GM19239 (cell line): Measurements from ENCODE around the gene CLEC2L.

Experiments
- DNase-seq: peaks from one replicate; pipeline ENCODE4 v3.0.0; 2011; ENCODE audit warnings: low spot score; ENCODE audit not compliant: insufficient read length
- FAIRE-seq: peaks from 2 replicates; lab custom pipeline; 2011; peaks lifted over from hg19 to GRCh38; lab: Jason Lieb, UNC

CLEC2L gene

DNA sequence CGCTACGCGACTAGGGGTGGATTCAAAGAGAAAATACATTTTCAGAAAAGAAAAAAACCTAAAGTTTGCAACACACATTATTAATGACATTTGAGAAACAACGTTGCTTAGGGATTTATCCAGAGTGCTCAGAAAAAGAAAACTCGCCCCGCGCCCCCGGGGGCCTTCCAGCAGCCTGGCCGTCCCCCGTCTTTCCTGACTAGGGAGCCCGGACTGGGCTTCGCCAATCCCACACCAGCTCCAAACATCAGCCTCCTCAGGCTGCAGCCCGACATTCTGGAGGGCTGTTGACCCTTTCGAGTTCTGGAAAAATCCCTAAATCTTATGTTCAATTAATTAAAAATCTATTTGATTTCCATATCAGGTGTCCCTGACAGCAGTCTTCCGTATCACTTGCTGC is 48.6 kb downstream of the CLEC2L start:
- FAIRE-seq (no peak), DNase-seq (no peak)

DNA sequence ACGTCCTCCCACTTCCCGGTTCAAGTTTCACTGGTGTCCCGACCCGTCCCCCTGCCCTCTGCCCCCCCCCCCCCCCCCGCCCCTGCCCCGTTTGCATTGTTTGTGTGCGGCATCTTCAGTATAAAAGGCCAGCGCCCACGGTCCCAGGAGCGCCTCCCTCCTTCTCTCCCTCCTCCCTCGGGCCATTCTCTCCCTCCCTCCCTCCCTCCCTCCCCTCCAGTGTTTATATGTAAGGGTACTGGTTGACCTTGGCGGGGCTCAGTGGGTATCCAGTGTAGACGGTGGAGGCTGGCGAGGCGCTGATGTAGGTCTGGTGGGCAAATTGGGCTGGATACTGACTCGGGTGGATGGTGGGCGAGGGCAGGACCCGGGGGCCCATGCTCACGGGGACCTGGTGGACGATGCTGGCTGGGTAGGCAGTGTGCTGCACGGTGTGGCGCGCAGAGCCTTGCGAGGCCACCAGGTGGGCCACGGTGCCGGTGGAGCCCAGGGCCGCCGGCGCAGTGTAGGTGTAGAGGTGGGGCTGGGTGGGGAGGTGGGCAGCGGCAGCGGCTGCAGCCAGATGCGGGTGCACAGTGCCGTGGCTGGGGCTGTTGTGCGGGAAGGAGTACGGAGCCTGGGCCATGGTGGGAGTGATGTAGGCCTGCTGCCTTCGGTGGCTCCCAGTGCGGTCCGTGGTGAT is 49.4 kb downstream of the CLEC2L start:
- DNase-seq: no peak
- FAIRE-seq: no peak

DNA sequence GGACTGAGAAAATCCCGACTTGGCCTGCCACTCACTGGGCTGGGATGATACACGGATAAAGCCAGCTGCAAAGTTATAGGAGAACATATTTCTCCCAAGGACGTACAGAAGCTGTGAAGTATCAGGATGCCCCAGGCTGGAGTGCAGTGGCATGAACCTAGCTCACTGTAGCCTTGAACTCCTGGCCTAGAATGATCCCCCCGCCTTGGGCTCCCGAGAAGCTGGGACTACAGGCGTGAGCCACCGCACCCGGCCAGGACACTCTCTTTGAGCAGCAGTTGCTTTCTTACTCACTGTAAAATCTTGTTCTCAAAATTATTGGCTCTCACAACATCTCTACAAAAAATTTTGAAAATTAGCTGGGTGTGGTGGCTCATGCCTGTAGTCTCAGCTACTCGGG is 50.4 kb downstream of the CLEC2L start:
- FAIRE-seq: no peak

DNA sequence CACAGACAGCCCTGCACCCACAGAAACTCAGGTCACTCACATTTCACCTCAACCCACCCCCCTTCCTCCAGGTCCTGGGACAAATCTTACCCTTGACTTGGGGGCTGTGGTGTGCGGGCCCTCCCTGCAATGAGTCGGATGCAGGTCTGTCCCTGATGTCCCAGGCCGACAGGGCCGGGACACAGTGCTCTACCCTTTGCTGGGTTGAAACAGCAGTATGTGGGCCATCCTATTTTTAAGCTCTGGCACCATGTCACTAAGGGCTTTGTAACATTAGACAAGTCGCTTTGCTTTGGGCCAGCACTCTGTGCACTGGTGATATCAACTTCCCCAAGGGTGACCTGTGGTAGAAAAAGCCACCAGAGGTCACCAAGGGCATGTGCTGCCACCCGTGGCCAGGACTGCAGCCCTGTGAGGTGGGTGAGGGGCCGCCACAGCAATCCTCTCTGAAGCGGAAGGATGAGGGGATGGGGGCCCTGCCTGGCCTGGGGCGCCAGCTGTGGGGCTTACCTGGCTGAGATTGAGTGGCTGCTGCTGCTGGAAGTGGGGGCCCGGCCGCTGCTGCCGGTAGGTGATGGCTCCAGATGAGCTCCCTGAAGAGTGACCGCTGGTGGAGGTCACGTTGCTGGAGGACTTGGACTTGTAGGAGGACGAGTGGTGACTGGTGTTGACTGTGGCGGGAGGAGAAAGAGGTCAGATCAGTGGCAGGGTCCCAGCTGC is 51.3 kb downstream of the CLEC2L start:
- DNase-seq (no peak), FAIRE-seq (no peak)

More for the DNA sequence above, 50.4 kb downstream of the CLEC2L start:
- no peak for DNase-seq

DNA sequence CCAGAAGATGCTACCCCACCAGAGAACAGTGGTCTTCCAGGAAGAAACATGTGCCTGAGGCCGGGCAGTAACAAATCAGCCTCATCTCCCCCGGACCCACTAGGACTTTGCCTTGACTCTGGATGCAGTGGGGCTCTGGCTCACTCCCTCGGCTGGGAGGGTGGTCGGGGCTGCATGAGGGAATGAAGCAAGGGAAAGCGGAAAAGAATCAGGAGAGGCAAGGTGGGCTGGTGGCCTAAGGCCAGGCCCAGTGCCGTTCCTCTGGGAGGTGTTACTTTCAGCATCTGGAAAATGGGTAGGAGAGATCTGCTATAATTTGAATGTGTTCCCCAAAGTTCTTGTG is 51.8 kb downstream of the CLEC2L start:
- FAIRE-seq: no peak
- no peak for DNase-seq

DNA sequence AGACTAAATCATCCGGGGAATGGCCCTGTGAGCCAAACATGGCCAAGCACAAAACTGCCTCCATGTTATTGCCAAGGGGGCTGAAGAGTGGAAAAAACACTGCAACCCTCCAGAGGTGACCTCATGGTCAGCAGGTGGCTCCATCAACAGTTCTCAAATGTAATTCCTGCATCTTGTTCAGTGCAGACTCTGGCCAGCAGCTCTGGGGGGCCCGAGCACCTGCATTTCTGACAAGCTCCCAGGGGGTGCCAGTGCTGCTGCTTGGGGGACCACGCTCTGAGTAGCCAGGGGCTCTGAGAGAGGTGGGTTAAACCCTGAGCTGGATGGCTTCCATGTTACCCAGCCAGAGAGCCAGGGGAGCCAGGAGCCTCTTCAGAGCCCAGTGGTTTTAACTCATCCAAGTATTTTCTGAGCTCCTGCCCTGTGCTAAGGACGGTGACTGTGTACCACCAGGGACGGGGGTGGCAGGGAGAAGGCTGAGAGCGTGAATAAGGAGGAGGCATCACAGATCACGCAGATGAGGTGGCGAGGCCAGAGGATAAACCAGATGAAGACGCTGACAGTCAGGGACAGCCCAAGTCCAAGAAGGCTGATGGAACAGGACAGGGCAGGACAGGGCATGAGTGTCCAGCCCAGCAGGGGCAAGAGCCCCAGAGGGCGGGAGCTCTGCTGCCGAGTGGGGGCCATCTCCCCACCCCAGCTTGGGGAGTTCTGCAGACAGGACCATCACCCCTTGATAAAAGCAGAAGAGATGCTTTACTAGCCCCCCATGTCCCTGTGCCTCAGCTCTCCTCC is 52.9 kb downstream of the CLEC2L start:
- DNase-seq (no peak), FAIRE-seq (no peak)

DNA sequence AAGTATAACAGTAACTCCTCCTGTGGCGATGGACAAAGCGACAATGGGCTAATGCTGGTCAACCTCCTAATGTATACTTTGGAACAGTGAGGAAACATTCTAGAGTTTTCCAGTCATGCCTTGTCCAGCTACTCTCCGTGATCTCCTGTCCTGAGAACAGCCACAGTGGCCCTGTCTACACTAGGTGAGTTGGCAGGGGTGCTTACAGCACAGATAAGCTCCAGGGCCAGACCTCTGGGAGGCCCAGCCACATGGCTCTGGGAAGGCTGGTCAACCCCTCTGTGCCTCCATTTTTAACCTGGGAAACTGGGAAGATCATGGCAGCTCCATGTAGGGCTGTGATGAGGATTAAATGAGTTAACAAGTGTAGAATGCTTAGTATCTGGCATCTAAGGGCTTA is 57.0 kb downstream of the CLEC2L start:
- DNase-seq: no peak
- FAIRE-seq: no peak

DNA sequence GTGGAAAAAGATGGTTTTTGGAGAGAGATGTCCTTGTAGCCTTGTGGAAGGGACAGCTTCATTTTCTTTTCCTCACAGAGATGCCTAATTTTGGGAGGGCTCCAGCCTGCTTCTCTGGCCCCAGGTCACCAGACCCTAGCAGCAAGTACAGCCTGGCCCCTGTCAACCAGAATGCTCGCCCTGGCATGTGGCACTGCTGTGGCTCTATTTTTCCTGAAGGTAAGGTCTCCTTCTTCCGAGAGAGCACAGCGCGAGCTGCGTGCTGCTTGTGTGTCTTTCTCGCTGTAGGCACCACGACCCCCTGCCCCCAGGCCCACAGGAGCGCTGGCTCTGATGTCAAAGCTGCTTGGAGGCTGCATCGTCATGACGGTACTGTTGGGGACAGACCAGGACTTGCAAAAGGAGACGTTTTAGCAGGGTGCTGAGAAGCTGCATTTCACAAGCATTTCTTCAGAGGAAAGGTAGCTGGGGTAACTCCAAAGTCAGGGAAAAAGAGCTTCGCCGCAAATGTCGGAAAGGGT is 58.7 kb downstream of the CLEC2L start:
- DNase-seq (no peak), FAIRE-seq (no peak)

DNA sequence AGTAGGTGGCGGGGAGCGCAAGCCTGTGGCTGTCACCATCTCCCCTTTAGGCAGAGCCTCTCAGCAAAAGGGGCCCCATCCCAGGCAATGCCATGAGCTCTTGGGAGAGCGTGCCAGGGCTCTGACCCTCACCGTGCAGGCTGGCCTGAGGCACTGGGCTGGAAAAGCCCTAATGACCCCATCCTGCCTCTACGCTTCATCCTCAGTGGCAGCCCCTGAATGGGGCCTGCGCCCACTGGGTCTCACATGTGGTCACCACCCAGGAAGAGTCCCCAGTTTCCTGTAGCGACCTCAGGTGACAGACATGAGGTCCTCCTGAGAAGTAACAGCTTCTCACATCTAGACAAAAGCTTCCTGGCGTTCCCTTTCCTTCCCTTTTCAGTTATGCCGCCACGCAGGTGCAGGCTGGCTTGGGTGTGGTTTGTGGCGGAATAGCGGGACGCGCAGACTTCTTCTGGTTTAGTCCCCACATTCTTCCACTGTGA is 59.2 kb downstream of the CLEC2L start:
- DNase-seq: no peak
- no peak for FAIRE-seq

DNA sequence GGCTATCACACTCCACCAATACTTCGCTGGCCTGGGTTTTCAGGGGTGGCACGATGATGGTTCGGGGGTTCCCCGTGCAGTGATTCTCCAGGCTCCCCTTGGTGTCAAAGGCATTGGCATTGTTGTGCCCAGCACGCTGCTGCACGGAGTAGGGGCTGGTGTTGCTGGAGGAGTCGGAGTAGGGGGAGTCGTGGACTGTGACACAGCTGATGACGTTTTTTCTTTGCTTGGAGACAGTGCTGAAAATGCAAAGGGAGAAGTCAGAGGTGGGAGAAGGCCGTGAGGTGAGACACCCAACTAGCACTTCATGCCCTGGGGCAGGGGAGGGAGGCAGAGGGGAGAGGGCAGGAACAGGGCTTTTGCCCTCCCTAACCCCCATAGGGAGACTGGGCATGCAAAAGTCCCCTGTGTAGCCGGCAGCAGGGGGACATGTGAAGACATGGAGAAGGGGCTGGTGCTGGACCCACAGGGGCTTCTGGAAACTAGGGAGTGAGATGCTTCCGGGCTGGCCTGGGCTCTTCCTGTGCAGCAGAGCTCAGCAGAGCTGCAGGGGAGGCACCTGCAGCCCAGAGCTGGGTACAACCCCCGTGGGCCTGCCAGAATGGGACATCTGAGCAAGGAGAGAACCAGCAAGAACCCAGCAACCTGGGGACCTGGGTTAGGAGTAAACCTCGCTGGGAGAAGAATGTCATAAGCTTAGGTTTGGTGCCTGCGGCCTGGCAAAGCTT is 60.5 kb downstream of the CLEC2L start:
- DNase-seq (no peak), FAIRE-seq (no peak)

DNA sequence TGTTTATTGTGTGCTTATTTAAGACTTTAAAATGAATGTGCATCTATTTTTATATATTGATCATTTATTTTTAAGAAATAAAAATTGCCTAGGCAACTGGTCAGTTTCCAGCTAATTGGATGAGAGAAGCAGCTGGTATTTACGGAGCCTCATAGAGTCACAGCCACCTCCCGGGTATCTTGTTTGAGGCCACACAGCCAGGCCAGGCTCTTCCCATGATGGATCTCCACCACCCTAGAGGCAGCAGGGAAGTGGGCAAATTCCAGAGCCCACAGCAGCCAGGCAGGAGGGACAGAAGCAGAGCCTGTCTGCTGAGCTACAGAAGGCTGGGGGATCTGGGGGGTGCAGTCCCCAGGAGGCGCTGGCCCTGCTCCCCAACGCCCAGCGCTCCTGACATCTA is 61.6 kb downstream of the CLEC2L start:
- DNase-seq (no peak), FAIRE-seq (no peak)

DNA sequence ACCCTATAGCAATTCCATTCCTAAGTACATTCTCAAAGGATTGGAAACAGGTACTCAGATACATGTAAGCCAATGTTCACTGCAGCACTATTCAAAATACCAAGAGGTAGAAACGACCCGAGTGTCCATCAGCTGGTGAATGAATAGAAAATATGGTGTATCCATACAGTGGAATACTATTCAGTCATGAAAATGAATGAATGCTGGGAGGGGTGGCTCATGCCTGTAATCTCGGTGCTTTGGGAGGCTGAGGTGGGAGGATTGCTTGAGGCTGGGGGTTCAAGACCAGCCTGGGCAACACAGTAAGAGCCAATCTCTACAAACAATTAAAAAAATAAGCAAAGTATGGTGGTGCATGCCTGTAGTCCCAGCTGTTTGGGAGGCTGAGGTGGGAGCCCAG is 62.8 kb downstream of the CLEC2L start:
- DNase-seq (no peak), FAIRE-seq (no peak)

DNA sequence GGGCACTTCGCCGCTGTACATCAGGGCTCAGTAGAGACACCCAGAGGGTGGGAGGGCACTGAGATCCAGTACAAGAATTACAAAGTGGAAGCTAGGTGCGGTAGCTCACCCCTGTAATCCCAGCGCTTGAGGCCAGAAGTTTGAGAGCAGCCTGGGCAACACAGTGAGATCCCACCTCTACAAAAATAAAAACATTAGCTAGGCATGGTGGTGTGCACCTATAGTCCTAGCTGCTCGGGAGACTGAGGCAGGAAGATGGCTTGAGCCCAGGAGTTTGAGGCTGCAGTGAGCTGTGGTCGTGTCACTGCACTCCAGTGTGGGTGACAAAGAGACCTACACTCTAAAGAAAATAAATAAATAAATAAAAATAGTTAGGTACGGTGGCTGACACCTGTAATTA is 64.0 kb downstream of the CLEC2L start:
- DNase-seq: no peak
- no peak for FAIRE-seq

DNA sequence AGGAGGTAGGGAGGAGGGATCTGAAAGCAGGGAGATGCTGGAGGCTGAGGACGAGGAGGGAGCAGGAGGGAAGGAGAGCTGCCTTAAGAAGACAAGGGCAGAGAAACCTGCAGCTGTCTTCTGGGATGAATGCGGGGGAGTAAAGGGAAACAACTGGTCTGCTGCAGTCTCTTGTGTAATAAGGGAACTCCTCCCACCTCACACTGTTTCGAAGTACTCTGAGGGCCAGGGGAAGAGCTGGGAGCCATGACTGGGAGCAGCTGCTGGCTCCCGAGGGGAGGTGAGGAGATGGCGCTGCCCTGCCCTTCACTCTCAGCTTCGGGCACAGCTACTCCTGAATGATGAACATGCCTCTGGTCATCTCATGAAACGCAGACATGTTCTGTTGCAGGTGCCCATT is 65.1 kb downstream of the CLEC2L start:
- DNase-seq: no peak
- no peak for FAIRE-seq

DNA sequence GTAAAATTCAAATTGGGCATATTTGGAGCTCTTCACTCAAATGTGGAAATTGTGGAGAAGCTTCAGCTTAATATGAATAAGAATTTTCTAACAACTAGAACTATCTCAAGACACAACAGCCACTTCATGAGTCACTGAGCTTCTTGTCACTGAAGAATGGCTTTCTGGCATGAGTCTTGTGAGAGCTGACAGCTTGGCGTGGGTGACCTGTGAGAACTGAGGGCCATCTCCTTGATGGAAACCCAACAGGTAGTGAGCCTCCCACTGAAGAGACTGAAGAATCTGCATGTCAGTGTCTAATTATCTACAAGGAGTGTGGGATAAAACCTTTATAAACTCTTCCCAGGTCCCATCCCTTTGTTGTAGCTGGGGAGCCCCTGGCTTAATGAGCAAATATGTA is 66.0 kb downstream of the CLEC2L start:
- DNase-seq (no peak), FAIRE-seq (no peak)

DNA sequence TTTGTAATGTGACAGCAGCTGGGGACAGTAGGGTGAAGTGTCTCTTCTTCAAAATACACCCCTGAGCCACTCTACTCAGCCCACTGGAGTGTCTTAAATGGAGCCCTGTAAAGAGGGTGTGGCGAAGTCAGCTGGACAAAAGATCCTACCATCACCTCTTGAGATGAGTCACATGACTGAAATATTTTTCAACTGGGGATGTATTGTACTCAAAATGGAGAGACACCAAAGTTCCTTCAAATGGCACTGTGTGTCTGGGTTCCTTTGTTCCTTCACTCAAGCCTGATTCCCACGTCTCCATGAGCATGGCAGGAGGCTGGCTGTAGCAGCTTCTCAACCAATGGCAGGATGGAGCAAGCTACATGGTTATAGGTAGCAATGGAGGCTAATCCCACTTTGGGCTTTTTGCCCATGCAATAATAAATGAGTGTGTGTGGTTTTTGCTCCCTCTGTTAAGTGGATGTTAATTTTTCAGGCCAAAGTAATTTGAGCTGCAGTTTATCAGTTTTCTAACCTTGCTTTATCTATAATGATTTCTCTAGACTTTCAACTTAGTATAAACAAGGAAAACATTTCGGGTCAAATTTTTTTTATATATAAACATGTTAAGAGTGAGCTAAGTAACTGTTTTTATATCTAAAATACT is 68.2 kb downstream of the CLEC2L start:
- no peak for DNase-seq
- no peak for FAIRE-seq

DNA sequence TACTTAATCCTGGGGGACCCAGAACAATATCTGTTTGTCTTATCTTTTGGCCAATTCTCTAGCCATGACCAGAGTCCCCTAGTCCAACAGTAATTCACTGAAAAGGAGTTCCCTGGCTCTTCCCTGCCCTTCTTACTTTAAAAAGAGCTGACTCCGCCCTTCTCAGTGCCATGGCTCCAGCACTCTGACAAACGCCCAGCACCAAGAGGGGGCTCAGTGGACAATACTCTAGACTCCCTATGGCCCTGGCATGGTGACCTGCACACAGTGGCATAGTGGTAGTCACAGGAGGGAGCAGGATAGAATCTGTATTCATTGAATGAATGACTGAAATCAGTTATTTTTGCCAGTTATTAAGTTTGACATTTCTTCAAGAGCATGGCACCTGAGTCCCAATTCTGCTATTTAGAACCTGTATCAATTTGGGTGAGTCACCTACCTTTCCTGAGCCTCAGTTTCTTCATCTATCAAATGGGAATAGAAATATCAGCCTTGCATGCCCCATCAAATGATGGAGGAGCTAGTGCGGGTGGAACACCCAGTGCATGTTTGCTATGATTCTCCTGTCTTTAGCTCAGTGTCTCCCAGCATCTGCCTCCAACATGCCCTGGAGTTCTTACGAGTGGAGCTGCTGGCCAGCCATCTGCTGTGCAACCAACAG is 69.4 kb downstream of the CLEC2L start:
- no peak for FAIRE-seq
- DNase-seq: no peak

DNA sequence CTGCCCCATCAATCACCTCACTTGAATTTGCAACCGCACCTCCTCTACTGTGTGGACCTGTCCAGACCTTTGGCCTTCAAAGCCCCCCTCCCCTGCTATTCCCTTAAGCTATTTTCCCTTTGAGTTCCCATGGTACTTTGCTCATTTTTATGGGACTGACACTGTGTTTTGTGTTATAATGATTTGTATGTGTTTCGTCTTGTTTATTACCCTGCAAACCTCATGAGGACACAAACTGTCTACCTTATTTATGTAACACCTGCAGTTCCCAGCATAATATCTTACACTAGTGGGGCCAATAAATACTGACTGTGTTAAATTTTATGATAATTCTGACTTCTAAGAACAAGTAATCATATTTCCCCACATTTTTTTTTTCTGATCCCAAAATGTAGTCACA is 70.6 kb downstream of the CLEC2L start:
- FAIRE-seq: no peak
- DNase-seq: no peak
